Dermis microvascular lymphatic vessel endothelial cell (primary cell): ENCODE measurements around the gene TUT4. TPM values are rescaled to one million over a fixed set of nuclear protein-coding genes. Genes with fewer than 3 reads are reported as not detected.

Experiments
- DNase-seq, 2 donors: peaks; one replicate each; pipeline versions ENCODE4 v3.0.0 to v3.0.0-alpha.2; 2010; ENCODE audit warnings: low read depth in 2 of 2
- total RNA-seq: library from RNA; depleted of rRNA; stranded (reverse); fragments of >200 nt; gene quantifications from 2 replicates; pipeline ENCODE4 v1.2.1, GENCODE V29; 2014

TUT4 gene
- total RNA-seq, 1 donor from 2014 or later = 13.7 TPM

GRCh38 chr1:52571783-52572182, 18.9 kb upstream of the TUT4 start:
- peak in 1 of 2 donors; percentile 18 for DNase-seq

- peak in 1 of 2 donors; percentile 12 for DNase-seq
Measured at GRCh38 chr1:52569449-52570210, 16.7 kb upstream of the TUT4 start.

- DNase-seq = no peak
Measured at GRCh38 chr1:52567943-52568342, 15.1 kb upstream of the TUT4 start.

- DNase-seq = no peak
Measured at GRCh38 chr1:52562766-52563165, 9.9 kb upstream of the TUT4 start.

DNA sequence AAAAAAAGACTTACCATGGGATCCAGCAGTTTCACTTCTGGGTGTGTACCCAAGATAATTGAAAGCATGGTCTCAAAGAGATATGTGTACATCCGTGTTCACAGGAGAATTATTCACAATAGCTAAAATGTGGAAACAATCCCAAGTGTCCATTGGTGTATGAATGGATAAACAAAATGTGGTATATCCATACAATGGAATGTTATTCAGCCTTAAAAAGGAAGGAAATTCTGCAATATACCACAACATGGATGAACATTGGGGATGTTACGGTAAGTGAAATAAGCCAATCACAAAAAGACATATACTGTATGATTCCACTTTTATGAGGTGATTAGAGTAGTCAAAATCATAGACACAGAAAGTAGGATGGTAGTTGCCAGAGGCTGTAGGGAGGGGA, 7.0 kb upstream of the TUT4 start:
- DNase-seq = no peak

GRCh38 chr1:52558941-52559340, 6.0 kb upstream of the TUT4 start:
- DNase-seq = no peak

DNA sequence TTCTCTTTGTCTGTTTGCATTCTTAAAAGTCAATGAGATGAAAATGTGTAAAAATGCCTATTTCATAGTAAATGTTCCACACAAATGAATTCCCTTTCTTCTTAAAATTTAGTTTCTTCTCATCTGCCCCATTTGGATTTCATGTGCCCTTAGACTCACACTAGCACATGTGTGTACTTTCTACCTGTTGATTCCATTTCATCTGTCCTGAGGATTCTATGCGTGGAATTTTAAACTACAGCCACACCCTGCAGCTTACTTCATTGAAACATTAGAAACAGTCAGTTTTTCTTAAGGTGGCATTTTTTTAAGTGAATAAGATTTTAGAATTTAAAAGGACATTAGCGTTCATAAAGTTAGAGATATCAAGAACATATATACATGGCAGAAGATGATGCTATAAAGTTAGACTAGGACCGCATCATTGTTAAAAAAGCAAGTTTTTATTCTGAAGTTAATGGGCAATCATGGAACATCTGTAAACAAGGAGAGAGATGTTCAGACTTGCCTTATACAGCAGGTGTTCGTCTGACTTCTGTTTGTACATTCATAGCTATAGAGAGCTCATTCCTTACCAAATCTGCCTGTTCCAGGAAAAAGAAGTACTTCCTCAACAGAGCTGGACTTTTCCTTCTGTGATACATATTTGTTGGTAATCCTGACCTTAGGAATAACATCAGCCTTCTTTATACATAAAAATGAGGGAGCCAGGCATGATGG, 3.9 kb upstream of the TUT4 start:
- no peak for DNase-seq

- DNase-seq = no peak
Measured at GRCh38 chr1:52554756-52555155, 1.9 kb upstream of the TUT4 start.

DNA sequence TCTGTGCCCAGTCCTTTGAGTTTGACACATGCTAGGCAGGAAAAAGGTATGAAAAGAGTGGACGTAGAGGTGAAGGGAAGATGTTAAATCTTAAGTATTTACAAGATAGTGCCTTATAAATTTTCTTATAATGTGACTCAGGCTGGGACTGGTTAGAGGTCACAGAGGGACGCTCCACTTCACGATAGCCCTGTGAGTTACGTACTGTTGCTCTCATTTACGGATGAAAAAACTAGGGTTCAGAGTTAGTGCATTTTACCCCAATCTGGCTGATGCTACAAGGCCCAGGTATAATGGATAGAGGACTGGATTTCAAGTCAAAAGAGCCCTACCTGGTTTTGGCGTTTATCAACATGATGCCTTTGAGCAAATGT, 1.4 kb upstream of the TUT4 start:
- DNase-seq = no peak

DNA sequence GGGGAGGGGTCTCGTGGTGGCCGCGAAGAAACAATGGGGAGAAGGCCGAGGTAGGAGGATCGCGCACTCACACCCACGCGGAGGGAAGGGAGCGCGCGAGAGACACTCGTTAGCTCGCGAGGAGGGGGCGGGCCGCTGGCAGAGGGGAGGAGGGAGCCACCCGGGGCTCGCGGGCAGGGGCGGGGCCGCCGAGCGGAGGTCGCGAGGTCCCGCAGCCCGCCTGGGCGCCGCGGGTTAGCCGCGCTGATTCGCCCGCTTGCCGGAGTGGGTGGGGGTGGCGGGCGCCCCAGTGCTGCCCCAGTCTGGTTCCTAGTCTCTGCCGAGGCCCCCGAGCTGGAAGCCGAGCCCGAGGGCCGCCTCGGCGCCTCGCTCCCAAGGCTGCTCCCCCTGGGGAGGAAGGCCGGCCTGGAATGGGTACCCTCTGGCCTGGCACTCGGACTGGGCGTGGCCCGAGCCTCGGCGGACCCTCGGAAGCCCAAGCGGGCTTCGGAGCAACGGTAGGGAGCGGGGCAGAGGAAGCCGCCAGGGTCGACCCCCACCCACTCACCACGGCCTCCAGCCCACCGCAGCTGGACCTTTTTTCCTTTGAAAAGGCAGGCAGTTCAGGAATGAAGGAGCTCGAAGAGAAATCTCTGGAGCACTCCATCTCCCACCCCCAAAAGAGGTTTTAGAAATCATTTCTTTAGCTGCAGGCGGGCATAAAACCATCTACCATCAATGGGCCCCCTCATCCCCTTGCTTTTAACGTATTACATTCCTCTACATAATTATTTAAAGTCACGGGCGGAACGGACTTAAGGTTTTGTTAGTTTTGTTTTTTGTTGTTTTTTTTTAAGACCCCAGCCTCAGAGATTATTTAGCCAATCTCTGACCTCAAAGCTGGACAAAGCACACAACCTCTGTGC, 722 bp upstream of the TUT4 start:
- DNase-seq = peak; percentile 41 to 85

GRCh38 chr1:52552236-52552504, 722 bp downstream of the TUT4 start:
- DNase-seq = peak in 1 of 2 donors; percentile 59

GRCh38 chr1:52551507-52552235, 1.2 kb downstream of the TUT4 start:
- DNase-seq = peak in 1 of 2 donors; percentile 48

DNA sequence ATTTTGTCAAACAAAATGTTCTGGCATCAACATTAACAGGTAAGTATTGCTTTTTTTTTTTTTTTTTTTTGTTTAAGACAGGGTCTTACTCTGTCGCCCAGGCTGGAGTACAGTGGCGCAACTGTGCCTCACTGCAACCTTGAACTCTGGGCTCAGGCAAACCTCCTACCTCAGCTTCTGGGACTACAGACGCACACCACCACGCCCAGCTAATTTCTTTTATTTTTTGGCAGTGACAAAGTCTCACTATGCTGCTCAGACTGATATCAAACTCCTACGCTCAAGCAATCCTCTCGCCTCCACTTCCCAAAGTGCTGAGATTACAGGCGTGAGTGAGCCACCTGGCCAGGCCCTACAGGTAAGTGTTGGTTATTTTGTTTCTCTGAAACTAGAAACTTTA, 2.4 kb downstream of the TUT4 start:
- no peak for DNase-seq

DNA sequence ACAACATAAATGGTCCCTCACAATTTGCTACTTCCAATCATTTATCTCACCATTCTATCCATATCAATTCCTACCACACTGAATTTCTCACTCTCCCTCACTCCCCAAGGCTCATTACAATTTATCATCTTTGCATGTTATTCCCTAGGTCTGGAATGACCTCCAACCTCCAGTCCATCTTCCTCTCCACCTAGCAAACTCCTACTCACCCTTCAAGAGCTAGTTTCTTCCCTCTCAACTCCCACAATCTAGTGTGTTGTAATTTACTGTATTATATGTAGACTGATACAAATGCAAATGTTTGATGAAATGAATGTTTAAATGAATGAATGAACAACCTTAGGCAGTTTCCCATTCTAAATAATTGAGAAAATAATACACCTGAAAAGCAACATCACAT, 3.6 kb downstream of the TUT4 start:
- no peak for DNase-seq

- DNase-seq = no peak
Measured at GRCh38 chr1:52546852-52547251, 6.0 kb downstream of the TUT4 start.

DNA sequence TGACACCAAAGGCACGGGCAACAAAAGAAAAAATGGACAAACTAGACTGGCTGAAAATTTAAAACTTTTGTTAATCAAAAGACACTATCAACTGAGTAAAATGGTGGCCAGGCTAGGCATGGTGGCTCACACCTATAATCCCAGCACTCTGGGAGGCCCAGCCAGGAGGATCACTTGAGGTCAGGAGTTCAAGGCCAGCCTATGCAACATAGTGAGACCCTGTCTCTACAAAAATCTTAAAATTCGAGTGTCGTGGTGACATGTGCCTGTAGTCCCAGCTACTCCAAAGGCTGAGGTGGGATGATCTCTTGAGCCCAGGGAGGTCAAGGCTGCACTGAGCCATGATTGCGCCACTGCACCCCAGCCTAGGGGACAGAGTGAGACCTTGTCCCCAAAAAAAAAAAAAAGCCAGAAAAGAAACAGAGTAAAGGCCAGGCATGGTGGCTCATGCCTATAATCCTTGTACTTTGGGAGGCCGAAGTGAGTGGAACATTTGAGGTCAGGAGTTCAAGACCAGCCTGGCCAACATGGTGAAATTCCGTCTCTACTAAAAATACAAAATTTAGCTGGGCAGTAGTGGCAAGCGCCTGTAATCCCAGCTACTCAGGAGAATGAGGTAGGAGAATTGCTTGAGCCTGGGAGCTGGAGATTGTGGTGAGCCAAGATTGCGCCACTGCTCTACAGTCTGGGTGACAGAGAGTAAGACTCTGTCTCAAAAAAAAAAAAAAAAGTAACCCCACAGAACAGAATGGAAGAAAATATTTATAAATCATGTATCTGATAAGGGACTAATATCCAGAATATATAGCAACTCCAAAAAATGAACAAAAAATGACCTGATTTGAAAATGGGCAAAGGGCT, 8.0 kb downstream of the TUT4 start:
- DNase-seq = no peak

- DNase-seq = no peak
Measured at GRCh38 chr1:52542085-52542688, 10.7 kb downstream of the TUT4 start.

DNA sequence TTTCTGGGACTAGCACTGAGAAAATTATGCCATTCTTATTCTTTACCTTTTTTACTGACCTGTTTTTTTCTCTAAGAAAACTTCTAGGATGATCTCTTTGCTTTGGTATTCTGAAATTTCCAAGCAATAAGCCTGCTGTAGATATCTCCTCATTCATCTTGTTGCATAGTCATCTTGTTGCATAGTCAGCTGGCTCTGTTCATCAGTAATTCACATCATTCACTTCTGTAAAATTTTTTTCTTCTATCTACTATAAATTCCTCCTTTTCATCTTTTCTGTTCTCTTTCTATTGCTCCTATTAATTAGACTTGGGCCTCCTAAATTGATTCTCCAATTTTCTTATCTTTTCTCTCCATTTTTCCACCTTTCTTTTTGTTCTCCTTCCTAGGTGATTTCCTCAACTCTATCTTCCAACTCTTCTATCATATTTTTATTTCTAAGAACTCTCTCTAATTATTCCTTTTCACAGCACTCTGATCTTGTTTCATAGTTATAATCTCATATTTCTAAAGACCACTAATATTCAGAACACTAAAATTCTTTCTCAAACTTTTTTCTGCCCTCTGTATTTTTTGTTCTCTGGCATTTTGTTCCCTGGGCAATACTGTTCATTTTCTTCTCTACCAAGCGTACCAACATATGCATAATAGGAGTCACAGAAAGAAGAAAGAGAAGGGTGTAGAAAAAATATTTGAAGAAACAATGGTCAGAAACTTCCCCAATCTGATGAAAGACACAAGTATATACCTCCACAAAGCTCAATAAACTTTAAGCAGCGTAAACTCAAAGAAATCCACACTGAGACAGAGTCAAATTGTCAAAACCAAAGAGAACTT, 17.7 kb downstream of the TUT4 start:
- no peak for DNase-seq

DNA sequence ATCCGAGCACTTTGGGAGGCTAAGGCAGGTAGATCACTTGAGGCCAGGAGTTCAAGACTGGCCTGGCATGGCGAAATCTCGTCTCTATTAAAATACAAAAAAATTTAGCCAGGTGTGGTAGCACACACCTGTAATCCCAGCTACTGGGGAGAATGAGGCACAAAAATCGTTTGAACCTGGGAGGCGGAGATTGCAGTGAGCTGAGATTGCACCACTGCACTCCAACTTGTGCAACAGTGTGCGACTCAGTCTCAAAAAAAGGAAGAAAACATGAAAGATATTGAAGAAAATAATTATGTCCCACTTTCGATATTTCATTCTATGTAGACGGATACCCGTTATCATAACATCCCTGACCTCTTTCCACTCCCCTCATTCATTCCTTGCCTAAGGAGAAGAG, 19.2 kb downstream of the TUT4 start:
- DNase-seq = no peak
